Gastrocnemius medialis (tissue), 4 donors: ENCODE measurements around the gene THSD7B. TPM values are rescaled to one million over a fixed set of nuclear protein-coding genes. Genes with fewer than 3 reads are reported as not detected.

Experiments
- ATAC-seq, 2 donors: fragments of 150-250 bp; one replicate each; pipeline ENCODE4 v1.9.1; 2016
- DNase-seq, 2 donors: peaks; one replicate each; pipeline ENCODE4 v3.0.0-alpha.2; 2019
- H3K27ac ChIP-seq, 4 donors: fragments of 200-600 bp; sonication (generic); 1 replicate in 1 of 4; 2 replicates in 3 of 4; pipeline ENCODE4 v1.5.1; 2016 to 2018; ENCODE audit warnings: mild to moderate bottlenecking in 2 of 4, moderate library complexity in 1 of 4
- H3K27me3 ChIP-seq, 3 donors: fragments of 200-600 bp; sonication (generic) in 2 of 3; 1 replicate in 1 of 3; 2 replicates in 2 of 3; pipeline versions ENCODE4 v1.5.1 to v1.6.0; 2016 to 2019; ENCODE audit warnings: mild to moderate bottlenecking in 1 of 3, moderate library complexity in 1 of 3
- H3K36me3 ChIP-seq, 2 donors: fragments of 200-600 bp; sonication (generic) in 1 of 2; one replicate each; pipeline ENCODE4 v1.5.1; 2017 to 2018
- H3K4me1 ChIP-seq, 2 donors: fragments of 200-600 bp; sonication (generic) in 1 of 2; one replicate each; pipeline ENCODE4 v1.5.1; 2016 to 2017; ENCODE audit warnings: mild to moderate bottlenecking in 2 of 2
- H3K4me3 ChIP-seq, 4 donors: fragments of 200-600 bp; sonication (generic) in 3 of 4; 1 replicate in 1 of 4; 2 replicates in 3 of 4; pipeline ENCODE4 v1.5.1; 2016 to 2019; ENCODE audit warnings: mild to moderate bottlenecking in 2 of 4
- H3K9me3 ChIP-seq, 3 donors: fragments of 200-600 bp; sonication (generic) in 2 of 3; 1 replicate in 1 of 3; 2 replicates in 2 of 3; pipeline ENCODE4 v1.5.1; 2016 to 2019
- POLR2A ChIP-seq, 2 donors: fragments of 450-650 bp; IDR thresholded peaks; one replicate each; pipeline ENCODE4 v1.6.1; 2017; ENCODE audit warnings: antibody characterized with exemption in 2 of 2, mild to moderate bottlenecking in 2 of 2, moderate library complexity in 2 of 2
- in situ Hi-C, 4 donors: fragments of 200-750 bp; cut with MboI; loops; one replicate each; pipeline versions ENCODE4 v1.15.0 to v1.8.0; 2017; ENCODE audit warnings: low sequenced_read_pairs in 4 of 4
- intact Hi-C: fragments of 100-400 bp; cut with DNase I; formaldehyde crosslinking; loops from one replicate; pipeline ENCODE4 v1.15.1; 2023; ENCODE audit warnings: low total_unique reads
- total RNA-seq, 4 donors: library from RNA; depleted of rRNA; stranded (reverse); fragments of >200 nt; gene quantifications; one replicate each; pipeline versions ENCODE4 v1.1.0 to v1.2.3, GENCODE V29; 2016
- TF ChIP-seq, protein P1 (sequence below), 5 experiments: fragments of 450-650 bp in 3 of 5; fragments of 200-600 bp in 2 of 5; sonication (generic) in 2 of 5; IDR thresholded peaks in 4 of 5; conservative IDR thresholded peaks in 1 of 5; 1 replicate in 4 of 5; 2 replicates in 1 of 5; pipeline ENCODE4 v1.5.1; 2016 to 2019; ENCODE audit warnings: antibody characterized with exemption in 5 of 5, mild to moderate bottlenecking in 3 of 5, moderate library complexity in 3 of 5

THSD7B gene
- total RNA-seq, 4 donors from 2014 or later: not detected

DNA sequence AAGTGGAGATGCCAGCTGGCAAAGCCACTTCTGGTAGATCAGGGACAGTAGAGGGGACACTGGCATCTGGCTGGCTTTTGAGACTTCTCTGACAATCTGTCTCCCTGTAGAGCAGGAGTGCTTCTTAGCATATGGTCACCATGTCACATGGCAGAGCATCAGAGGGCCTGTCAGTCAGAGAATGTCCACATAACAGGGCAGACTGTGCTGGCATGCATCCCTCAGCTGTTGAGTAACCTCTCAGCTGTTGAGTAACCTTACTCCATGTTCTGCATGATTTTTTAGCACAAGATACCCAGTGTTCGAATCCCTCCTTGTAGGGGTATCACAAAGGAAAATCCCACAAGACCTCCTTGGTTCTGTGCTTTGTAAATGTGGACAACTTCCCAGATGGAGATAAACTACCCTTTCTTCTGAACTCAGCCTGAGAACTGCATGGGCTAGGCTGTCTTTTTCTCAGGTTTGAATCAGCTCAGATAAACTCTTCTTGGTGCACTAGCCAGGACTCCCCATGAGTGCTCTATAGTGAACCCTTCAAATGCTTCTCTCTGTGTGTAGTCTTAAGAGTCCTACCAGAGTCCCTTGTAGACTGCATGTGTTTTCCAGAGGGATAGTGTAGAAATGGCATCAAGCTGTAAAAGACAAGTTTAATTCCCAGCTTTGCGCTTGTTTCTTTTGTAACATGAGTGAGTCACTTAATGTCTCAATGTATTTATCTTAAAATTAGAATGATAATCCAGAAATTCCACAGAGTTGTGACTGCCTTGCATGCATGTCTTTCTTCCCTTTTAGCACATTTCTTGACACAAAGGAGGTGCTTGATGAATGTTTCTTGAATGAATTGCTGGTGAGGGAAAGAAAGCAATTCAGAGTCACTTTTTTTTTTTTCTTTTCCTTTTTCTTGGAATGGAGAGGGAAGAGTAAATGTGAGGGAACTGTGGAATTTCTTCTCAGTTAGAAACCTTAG, 756.6 kb downstream of the THSD7B start:
- no peaks in the 10 kb centered on the region for H3K36me3 ChIP-seq
- in situ Hi-C loops (no loop called here), intact Hi-C loops (no loop called here)
- no peak overlapping the region for H3K4me3 ChIP-seq
- no peaks in the 10 kb centered on the region for H3K4me1 ChIP-seq
- TF ChIP-seq, protein P1, sequence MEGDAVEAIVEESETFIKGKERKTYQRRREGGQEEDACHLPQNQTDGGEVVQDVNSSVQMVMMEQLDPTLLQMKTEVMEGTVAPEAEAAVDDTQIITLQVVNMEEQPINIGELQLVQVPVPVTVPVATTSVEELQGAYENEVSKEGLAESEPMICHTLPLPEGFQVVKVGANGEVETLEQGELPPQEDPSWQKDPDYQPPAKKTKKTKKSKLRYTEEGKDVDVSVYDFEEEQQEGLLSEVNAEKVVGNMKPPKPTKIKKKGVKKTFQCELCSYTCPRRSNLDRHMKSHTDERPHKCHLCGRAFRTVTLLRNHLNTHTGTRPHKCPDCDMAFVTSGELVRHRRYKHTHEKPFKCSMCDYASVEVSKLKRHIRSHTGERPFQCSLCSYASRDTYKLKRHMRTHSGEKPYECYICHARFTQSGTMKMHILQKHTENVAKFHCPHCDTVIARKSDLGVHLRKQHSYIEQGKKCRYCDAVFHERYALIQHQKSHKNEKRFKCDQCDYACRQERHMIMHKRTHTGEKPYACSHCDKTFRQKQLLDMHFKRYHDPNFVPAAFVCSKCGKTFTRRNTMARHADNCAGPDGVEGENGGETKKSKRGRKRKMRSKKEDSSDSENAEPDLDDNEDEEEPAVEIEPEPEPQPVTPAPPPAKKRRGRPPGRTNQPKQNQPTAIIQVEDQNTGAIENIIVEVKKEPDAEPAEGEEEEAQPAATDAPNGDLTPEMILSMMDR (IDR thresholded peaks at IDR 0.05 in 4 of 5, conservative IDR thresholded peaks at IDR 0.05 in 1 of 5): no peak
- TF ChIP-seq POLR2A (IDR thresholded peaks at IDR 0.05): no peak
- no peak for DNase-seq
- no peak for ATAC-seq
- H3K27ac ChIP-seq: no peak overlapping the region
- no peaks in the 10 kb centered on the region for H3K9me3 ChIP-seq
- no peaks in the 10 kb centered on the region for H3K27me3 ChIP-seq

DNA sequence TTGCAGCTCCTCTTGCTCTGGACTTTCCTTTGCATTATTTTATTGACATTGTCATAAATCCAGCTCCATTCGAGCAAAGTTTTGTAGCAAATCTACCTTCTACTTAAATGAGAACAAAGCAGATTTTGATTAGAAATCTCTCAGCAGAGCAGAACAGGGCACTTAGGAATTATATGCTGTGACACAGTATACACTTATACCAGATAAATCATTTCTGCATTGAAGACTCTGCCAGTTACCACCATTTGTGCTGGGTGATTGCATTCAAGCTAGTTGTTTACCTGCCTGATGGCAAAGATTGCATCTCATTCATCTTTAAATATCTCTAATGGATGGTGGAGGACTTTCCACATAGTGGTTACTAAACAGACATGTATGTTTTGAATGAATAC, 757.3 kb downstream of the THSD7B start:
- intact Hi-C loops (no loop called here), in situ Hi-C loops (no loop called here)
- Histone ChIP-seq H3K4me3 (no peak overlapping the region), H3K36me3 (no peaks in the 10 kb centered on the region), H3K9me3 (no peaks in the 10 kb centered on the region), H3K27me3 (no peaks in the 10 kb centered on the region), H3K27ac (no peak overlapping the region), H3K4me1 (no peaks in the 10 kb centered on the region)
- no peak for TF ChIP-seq POLR2A (IDR thresholded peaks at IDR 0.05)
- TF ChIP-seq, protein P1 (IDR thresholded peaks at IDR 0.05 in 4 of 5, conservative IDR thresholded peaks at IDR 0.05 in 1 of 5): no peak
- DNase-seq: no peak
- no peak for ATAC-seq

DNA sequence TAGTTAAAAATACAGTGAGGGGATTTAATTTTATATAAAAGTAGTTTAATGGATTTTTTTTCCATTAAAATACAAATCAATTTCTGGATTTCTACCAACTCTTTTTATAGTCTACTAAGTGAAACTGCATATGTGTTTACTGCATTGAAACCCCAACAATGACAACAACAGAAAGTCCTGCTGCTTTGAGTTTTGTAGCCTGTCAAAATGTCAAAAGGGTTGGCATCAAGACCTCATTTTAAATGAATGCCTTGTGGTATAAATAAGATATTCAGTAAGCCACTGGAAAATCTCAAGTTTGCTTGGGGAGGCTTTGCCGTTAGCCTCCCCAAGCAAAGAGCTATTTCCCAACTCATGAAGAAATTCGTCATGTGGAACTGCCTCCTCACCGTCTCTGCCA, 758.6 kb downstream of the THSD7B start:
- no peaks in the 10 kb centered on the region for H3K4me1 ChIP-seq
- H3K27ac ChIP-seq: no peak overlapping the region
- no peaks in the 10 kb centered on the region for H3K9me3 ChIP-seq
- no peaks in the 10 kb centered on the region for H3K36me3 ChIP-seq
- in situ Hi-C loops (no loop called here), intact Hi-C loops (no loop called here)
- no peak for ATAC-seq
- no peak for TF ChIP-seq POLR2A (IDR thresholded peaks at IDR 0.05)
- TF ChIP-seq, protein P1 (IDR thresholded peaks at IDR 0.05 in 4 of 5, conservative IDR thresholded peaks at IDR 0.05 in 1 of 5): no peak
- no peak overlapping the region for H3K4me3 ChIP-seq
- H3K27me3 ChIP-seq: no peaks in the 10 kb centered on the region
- no peak for DNase-seq

DNA sequence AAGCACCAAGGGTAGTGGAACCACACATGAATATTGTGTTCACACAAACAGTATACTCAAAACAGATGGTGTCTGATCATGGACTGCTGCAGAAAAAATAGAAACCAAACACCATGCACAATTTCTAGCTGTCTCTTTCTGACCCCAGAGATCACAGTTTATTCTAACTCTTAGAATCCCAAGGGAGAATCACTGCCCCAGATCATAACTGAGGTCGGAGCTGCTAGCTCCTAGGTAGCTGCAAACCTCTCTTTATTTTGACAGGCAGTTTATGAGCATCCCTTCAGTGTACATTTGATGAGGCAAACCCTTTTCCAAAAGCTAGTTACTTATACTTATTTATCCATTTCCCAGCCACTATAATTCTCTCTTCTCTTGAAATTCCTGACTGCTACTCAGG, 759.8 kb downstream of the THSD7B start:
- H3K4me3 ChIP-seq: no peak overlapping the region
- TF ChIP-seq POLR2A (IDR thresholded peaks at IDR 0.05): no peak
- TF ChIP-seq, protein P1 (IDR thresholded peaks at IDR 0.05 in 4 of 5, conservative IDR thresholded peaks at IDR 0.05 in 1 of 5): no peak
- ATAC-seq: no peak
- no peaks in the 10 kb centered on the region for H3K4me1 ChIP-seq
- intact Hi-C loops: no loop called here
- no peaks in the 10 kb centered on the region for H3K36me3 ChIP-seq
- H3K27ac ChIP-seq: no peak overlapping the region
- no peaks in the 10 kb centered on the region for H3K27me3 ChIP-seq
- in situ Hi-C loops: no loop called here
- H3K9me3 ChIP-seq: no peaks in the 10 kb centered on the region
- DNase-seq: no peak
